IMR-90 (cell line): ENCODE data around the gene CDC40. TPM values are rescaled to one million over a fixed set of nuclear protein-coding genes. Genes with fewer than 3 reads are reported as not detected.

Source experiments
- ATAC-seq: fragments of 200-7000 bp; cut with Tn5 transposase; 2 replicates; pipeline ENCODE4 v1.9.1; 2020; ENCODE audit warnings: low read depth, mild to moderate bottlenecking, moderate library complexity
- BruUV-seq: library from RNA; stranded (reverse); fragments of 400-500 nt; replicated peaks from 2 replicates; lab custom pipeline; 2021; lab: Mats Ljungman, UMichigan
- CTCF ChIA-PET: fragments of 300-600 bp; formaldehyde crosslinking; extraction: SDS; loops from one replicate; lab custom pipeline; 2021; ENCODE audit warnings: antibody characterized with exemption; lab: Yijun Ruan, JAX
- POLR2A ChIA-PET: fragments of 300-600 bp; sonication (Branson Sonifier 250); formaldehyde crosslinking; loops from one replicate; lab custom pipeline; 2022; ENCODE audit warnings: antibody characterized with exemption; ENCODE audit not compliant: unreplicated experiment; lab: Charles Lee
- DNase-seq: peaks from one replicate; pipeline ENCODE4 v3.0.0; 2013
- H2AFZ ChIP-seq: replicated peaks from 2 replicates; pipeline ENCODE3; 2013; ENCODE audit warnings: low read length, mild to moderate bottlenecking; ENCODE audit not compliant: poor library complexity
- H2AK5ac ChIP-seq: 2 replicates; pipeline ENCODE4 v1.6.1; 2013; ENCODE audit warnings: low read depth, low read length, inconsistent platforms
- H2AK9ac ChIP-seq: replicated peaks from 2 replicates; pipeline ENCODE3; 2013; ENCODE audit warnings: mild to moderate bottlenecking, low read depth, low read length, moderate library complexity; ENCODE audit not compliant: poor library complexity
- H2BK120ac ChIP-seq: 2 replicates; pipeline ENCODE4 v1.6.1; 2013; ENCODE audit warnings: low read depth, low read length, inconsistent platforms
- H2BK15ac ChIP-seq: 3 replicates; pipeline ENCODE4 v1.6.1; 2013; ENCODE audit warnings: low read depth, low read length, inconsistent platforms
- H2BK20ac ChIP-seq: 2 replicates; pipeline ENCODE4 v1.6.1; 2013; ENCODE audit warnings: low read depth, mild to moderate bottlenecking, inconsistent platforms, low read length, moderate library complexity
- H2BK5ac ChIP-seq: 2 replicates; pipeline ENCODE4 v1.6.1; 2013; ENCODE audit warnings: mild to moderate bottlenecking, low read depth, low read length, inconsistent platforms; ENCODE audit not compliant: poor library complexity, severe bottlenecking
- H3K14ac ChIP-seq: replicated peaks from 2 replicates; pipeline ENCODE4 v1.6.1; 2013; ENCODE audit warnings: low read depth, low read length, inconsistent platforms
- H3K18ac ChIP-seq: 2 replicates; pipeline ENCODE4 v1.6.1; 2013; ENCODE audit warnings: low read depth, low read length, control low read depth
- H3K23ac ChIP-seq: 2 replicates; pipeline ENCODE4 v1.6.1; 2013; ENCODE audit warnings: low read depth, low read length, inconsistent platforms
- H3K27ac ChIP-seq: 2 replicates; pipeline ENCODE4 v1.5.1; 2013; ENCODE audit warnings: mild to moderate bottlenecking, control low read depth, low read length; ENCODE audit not compliant: insufficient read depth
- H3K27me3 ChIP-seq: 2 replicates; pipeline ENCODE4 v1.6.1; 2013; ENCODE audit warnings: low read length; ENCODE audit not compliant: control insufficient read depth, insufficient read depth
- H3K36me3 ChIP-seq: 2 replicates; pipeline ENCODE4 v1.6.1; 2013; ENCODE audit warnings: low read length, mixed read lengths; ENCODE audit not compliant: control insufficient read depth, insufficient read depth
- H3K4ac ChIP-seq: 2 replicates; pipeline ENCODE4 v1.6.1; 2013; ENCODE audit warnings: low read depth, low read length, inconsistent platforms
- H3K4me1 ChIP-seq: 2 replicates; pipeline ENCODE4 v1.6.1; 2013; ENCODE audit warnings: low read length, mixed read lengths; ENCODE audit not compliant: control insufficient read depth, insufficient read depth
- H3K4me2 ChIP-seq: 2 replicates; pipeline ENCODE4 v1.6.1; 2013; ENCODE audit warnings: low read depth, mild to moderate bottlenecking, control low read depth, low read length, moderate library complexity
- H3K4me3 ChIP-seq: 2 replicates; pipeline ENCODE4 v1.5.1; 2013; ENCODE audit warnings: low read depth, mild to moderate bottlenecking, control low read depth, low read length, moderate library complexity; ENCODE audit not compliant: insufficient read depth
- H3K56ac ChIP-seq: 2 replicates; pipeline ENCODE4 v1.6.1; 2013; ENCODE audit warnings: low read length, inconsistent platforms; ENCODE audit not compliant: insufficient read depth; ENCODE audit errors: extremely low read depth
- H3K79me1 ChIP-seq, 2 experiments: 2 replicates each; pipeline ENCODE4 v1.6.1; 2013; ENCODE audit warnings: low read length in 2 of 2, inconsistent platforms in 1 of 2, low read depth in 1 of 2
- H3K9ac ChIP-seq: 2 replicates; pipeline ENCODE4 v1.6.1; 2013; ENCODE audit warnings: low read depth, low read length, control low read depth
- H3K9me1 ChIP-seq: 2 replicates; pipeline ENCODE4 v1.6.1; 2013; ENCODE audit warnings: low read length, inconsistent platforms; ENCODE audit not compliant: insufficient read depth
- H3K9me3 ChIP-seq: 2 replicates; pipeline ENCODE4 v1.6.1; 2013; ENCODE audit warnings: low read length; ENCODE audit not compliant: control insufficient read depth, insufficient read depth
- H4K20me1 ChIP-seq: 2 replicates; pipeline ENCODE4 v1.6.1; 2013; ENCODE audit warnings: low read length, inconsistent platforms; ENCODE audit not compliant: insufficient read depth
- H4K5ac ChIP-seq: 2 replicates; pipeline ENCODE4 v1.6.1; 2013; ENCODE audit warnings: mild to moderate bottlenecking, low read depth, low read length, control low read depth
- H4K8ac ChIP-seq, 2 experiments: 2 replicates each; pipeline ENCODE4 v1.6.1; 2013; ENCODE audit warnings: low read depth in 2 of 2, low read length in 2 of 2, control low read depth in 1 of 2, inconsistent platforms in 1 of 2
- H4K91ac ChIP-seq: 2 replicates; pipeline ENCODE4 v1.6.1; 2013; ENCODE audit warnings: low read depth, low read length, inconsistent platforms; ENCODE audit not compliant: insufficient read depth
- FOS ChIP-seq: fragments of 150-350 bp; IDR thresholded peaks from 2 replicates; pipeline ENCODE4 v1.6.1; 2016; ENCODE audit warnings: low read depth, low read length
- MAZ ChIP-seq: IDR thresholded peaks from 2 replicates; pipeline ENCODE4 v1.6.1; 2012; ENCODE audit warnings: low read depth, mild to moderate bottlenecking, low read length, improper control_type of control experiment, moderate library complexity, borderline replicate concordance
- POLR2A ChIP-seq: IDR thresholded peaks from 2 replicates; pipeline ENCODE4 v1.6.1; 2012; ENCODE audit warnings: mild to moderate bottlenecking, low read depth, low read length
- RFX5 ChIP-seq: IDR thresholded peaks from 2 replicates; pipeline ENCODE4 v1.8.0; 2012; ENCODE audit warnings: low read depth, mild to moderate bottlenecking, low read length, moderate library complexity
- WGBS, 2 experiments: methylation state at CpG; one replicate each; pipeline versions ENCODE4 v1.1.5 to v1.1.7; 2013; ENCODE audit warnings: missing lambda C conversion rate in 2 of 2; ENCODE audit not compliant: insufficient read length in 1 of 2; ENCODE audit errors: extremely low coverage in 2 of 2; 5-methylcytosine and 5-hydroxymethylcytosine counted together
- dilution Hi-C: fragments of 300-500 bp; cut with HindIII; formaldehyde crosslinking; loops from one replicate; pipeline ENCODE4 v1.14.3; 2018; ENCODE audit warnings: low sequenced_read_pairs; ENCODE audit not compliant: unreplicated experiment
- in situ Hi-C: fragments of 300-500 bp; cut with MboI; formaldehyde crosslinking; loops from 3 replicates; pipeline ENCODE4 v1.14.3; 2019; ENCODE audit warnings: low sequenced_read_pairs, inconsistent platforms, mixed read lengths
- intact Hi-C: fragments of 100-400 bp; cut with micrococcal nuclease; formaldehyde crosslinking; loops from 2 replicates; pipeline ENCODE4 v1.10.0; 2022
- polyA plus RNA-seq, 3 experiments: library from polyadenylated mRNA; depleted of rRNA; stranded (reverse); fragments of >200 nt; gene quantifications; 2 replicates each; pipeline ENCODE4 v1.2.3, GENCODE V29; 2012; ENCODE audit warnings: low replicate concordance in 1 of 3
- total RNA-seq: library from RNA; depleted of rRNA; stranded (reverse); fragments of >200 nt; gene quantifications from 2 replicates; pipeline ENCODE4 v1.2.3, GENCODE V29; 2012

Gene CDC40
- total and polyA plus RNA-seq, 2 of the 4 experiments (the other 2 are of a cell fraction), result 7.0 to 16.8 TPM

DNA sequence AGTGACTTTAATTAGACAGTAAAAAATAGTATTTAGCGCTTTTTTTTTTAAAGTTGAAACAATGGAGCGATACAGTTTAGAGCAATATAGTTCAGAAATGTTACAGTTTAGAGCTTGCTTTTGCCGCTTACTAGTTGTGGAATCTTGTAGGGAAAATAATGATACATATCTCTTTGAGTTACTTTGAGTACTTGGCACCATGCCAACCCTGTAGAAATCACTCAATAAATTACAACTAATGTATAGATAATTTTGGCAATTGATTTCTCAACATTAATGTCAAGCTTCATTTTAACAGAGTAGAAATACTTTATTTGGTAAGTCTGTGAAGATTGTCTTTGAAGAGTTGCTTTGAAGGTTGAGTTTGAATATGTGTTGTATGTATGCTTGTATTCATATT lies 27.4 kb downstream of the CDC40 start:
- Histone ChIP-seq H3K36me3 (peaks cover 7% of the 10 kb centered on the region), H4K91ac (no peak overlapping the region), H2BK5ac (no peak overlapping the region), H3K9me3 (no peaks in the 10 kb centered on the region), H3K56ac (no peak overlapping the region), H4K8ac (no peak overlapping the region), H4K5ac (no peak overlapping the region), H3K4ac (no peak overlapping the region), H2BK20ac (no peak overlapping the region), H3K79me1 (peaks cover 5 to 10% of the 10 kb centered on the region in 2 experiments; a peak in 3 of 4 replicates), H3K27ac (no peak overlapping the region), H2AFZ (no peak overlapping the region), H3K4me3 (no peak overlapping the region), H2BK120ac (no peak overlapping the region), H4K20me1 (no peaks in the 10 kb centered on the region), H3K27me3 (no peaks in the 10 kb centered on the region), H3K14ac (no peak overlapping the region), H2AK9ac (no peak overlapping the region), H2BK15ac (no peak overlapping the region), H3K23ac (no peak overlapping the region), H3K9ac (no peak overlapping the region), H3K4me2 (no peak overlapping the region), H3K18ac (no peak overlapping the region), H3K4me1 (no peaks in the 10 kb centered on the region), H2AK5ac (no peak overlapping the region), H3K9me1 (peaks cover 4% of the 10 kb centered on the region; the same call in 1 of the 2 replicates)
- DNase-seq (no peak), ATAC-seq (no peak)
- dilution Hi-C loops (no loop called here), intact Hi-C loops (no loop called here), in situ Hi-C loops (no loop called here)
- ChIA-PET POLR2A (no interaction called here), CTCF (interaction anchor here (0.9 kb wide), 1 partner anchor 9 kb away, joined by 5 read pairs; no protein-coding TSS in a partner anchor)
- TF ChIP-seq MAZ (no peak), FOS (no peak), POLR2A (no peak), RFX5 (no peak)
- no TSS peak for BruUV-seq
- WGBS, 2 experiments, result no CpG with 5 or more reads among the region's 3 CpGs
